Endothelial cell of umbilical vein (primary cell): ENCODE measurements around the gene BLTP3B. TPM values are rescaled to one million over a fixed set of nuclear protein-coding genes. Genes with fewer than 3 reads are reported as not detected.

Experiments used
- BruUV-seq: library from RNA; stranded (reverse); fragments of 400-500 nt; replicated peaks from 2 replicates; lab custom pipeline; 2021; lab: Mats Ljungman, UMichigan
- CTCF ChIA-PET: fragments of 300-600, 350-600 bp; sonication (Branson Sonifier 250); formaldehyde crosslinking; loops from one replicate; lab custom pipeline; 2021; ENCODE audit warnings: antibody characterized with exemption, inconsistent platforms; lab: Charles Lee
- POLR2A ChIA-PET: fragments of 300-600, 350-600 bp; sonication (Branson Sonifier 250); formaldehyde crosslinking; loops from one replicate; lab custom pipeline; 2021; ENCODE audit warnings: antibody characterized with exemption, inconsistent platforms; lab: Charles Lee
- DNase-seq: peaks from one replicate; pipeline ENCODE4 v3.0.0-alpha.2; 2011; ENCODE audit warnings: low read depth, low spot score
- FAIRE-seq: peaks from 2 replicates; lab custom pipeline; 2011; peaks lifted over from hg19 to GRCh38; lab: Jason Lieb, UNC
- H2AFZ ChIP-seq: 2 replicates; pipeline ENCODE4 v1.6.0; 2012; ENCODE audit warnings: low read depth, low read length, control low read depth, inconsistent platforms
- H3K27ac ChIP-seq: 2 replicates; pipeline ENCODE4 v1.5.1; 2011; ENCODE audit warnings: low read depth, mild to moderate bottlenecking, control low read depth, low read length, moderate library complexity; ENCODE audit not compliant: insufficient read depth
- H3K27me3 ChIP-seq, 2 experiments: 2 replicates each; pipeline versions ENCODE4 v1.6.0 to v1.6.1; 2011; ENCODE audit warnings: low read length in 2 of 2, mixed read lengths in 1 of 2; ENCODE audit not compliant: control insufficient read depth in 2 of 2, insufficient read depth in 2 of 2
- H3K36me3 ChIP-seq, 2 experiments: 2 replicates in 1 of 2; 3 replicates in 1 of 2; pipeline ENCODE4 v1.5.1; 2011; ENCODE audit warnings: low read length in 2 of 2, mild to moderate bottlenecking in 1 of 2, moderate library complexity in 1 of 2; ENCODE audit not compliant: control insufficient read depth in 2 of 2, insufficient read depth in 2 of 2; ENCODE audit errors: extremely low read depth in 1 of 2
- H3K4me1 ChIP-seq: 3 replicates; pipeline ENCODE4 v1.5.1; 2011; ENCODE audit warnings: mild to moderate bottlenecking, low read length; ENCODE audit not compliant: control insufficient read depth, insufficient read depth; ENCODE audit errors: extremely low read depth
- H3K4me2 ChIP-seq: 2 replicates; pipeline ENCODE4 v1.6.1; 2011; ENCODE audit warnings: low read length, control low read depth, mixed read lengths; ENCODE audit not compliant: insufficient read depth
- H3K4me3 ChIP-seq, 3 experiments: fragments of 200-600 bp in 1 of 3; sonication (generic), shearing (Covaris generic) in 1 of 3; replicated peaks in 1 of 3; 2 replicates each; pipeline ENCODE4 v1.5.1; 2011 to 2016; ENCODE audit warnings: control low read depth in 3 of 3, low read length in 3 of 3, mild to moderate bottlenecking in 2 of 3, inconsistent platforms in 1 of 3, low read depth in 1 of 3, moderate library complexity in 1 of 3; ENCODE audit not compliant: insufficient read depth in 1 of 3
- H3K79me2 ChIP-seq: 2 replicates; pipeline ENCODE4 v1.6.0; 2012; ENCODE audit warnings: low read length, inconsistent platforms; ENCODE audit not compliant: control insufficient read depth, insufficient read depth
- H3K9ac ChIP-seq: replicated peaks from 2 replicates; pipeline ENCODE3; 2011; ENCODE audit warnings: low read length, control low read depth; ENCODE audit not compliant: insufficient read depth; ENCODE audit errors: extremely low read depth
- H3K9me1 ChIP-seq: replicated peaks from 3 replicates; pipeline ENCODE4 v1.6.0; 2011; ENCODE audit warnings: mild to moderate bottlenecking, low read length; ENCODE audit not compliant: control insufficient read depth, insufficient read depth; ENCODE audit errors: extremely low read depth
- H3K9me3 ChIP-seq: replicated peaks from 2 replicates; pipeline ENCODE4 v1.5.1; 2012; ENCODE audit warnings: low read length, inconsistent platforms; ENCODE audit not compliant: control insufficient read depth, insufficient read depth
- H4K20me1 ChIP-seq: replicated peaks from 2 replicates; pipeline ENCODE3; 2011; ENCODE audit warnings: mild to moderate bottlenecking, low read length; ENCODE audit not compliant: control insufficient read depth, insufficient read depth; ENCODE audit errors: extremely low read depth
- EZH2 ChIP-seq: IDR thresholded peaks from 2 replicates; pipeline ENCODE4 v1.6.1; 2012; ENCODE audit warnings: borderline replicate concordance, low read depth, mild to moderate bottlenecking, moderate library complexity, low read length, inconsistent platforms; ENCODE audit not compliant: severe bottlenecking
- FOS ChIP-seq: IDR thresholded peaks from 2 replicates; pipeline ENCODE4 v1.6.1; 2011; ENCODE audit warnings: mild to moderate bottlenecking, low read length, moderate library complexity, borderline replicate concordance; ENCODE audit not compliant: insufficient read depth
- GATA2 ChIP-seq: IDR thresholded peaks from 2 replicates; pipeline ENCODE4 v1.7.0; 2011; ENCODE audit warnings: low read depth, mild to moderate bottlenecking, moderate library complexity, mixed read lengths, low read length; ENCODE audit not compliant: insufficient read length, insufficient read depth
- JUN ChIP-seq: IDR thresholded peaks from 2 replicates; pipeline ENCODE4 v1.6.1; 2011; ENCODE audit warnings: borderline replicate concordance, low read depth; ENCODE audit not compliant: insufficient read length, insufficient read depth
- MAX ChIP-seq: IDR thresholded peaks from 2 replicates; pipeline ENCODE4 v1.6.1; 2011; ENCODE audit not compliant: insufficient read depth, insufficient read length
- MYC ChIP-seq: IDR thresholded peaks from one replicate; pipeline ENCODE4 v1.6.1; 2011; ENCODE audit warnings: mild to moderate bottlenecking, low read depth, low read length
- POLR2A ChIP-seq: IDR thresholded peaks from 2 replicates; pipeline ENCODE4 v1.6.1; 2012; ENCODE audit warnings: low read depth, mild to moderate bottlenecking, control low read depth, low read length
- POLR2AphosphoS5 ChIP-seq: IDR thresholded peaks from 2 replicates; pipeline ENCODE4 v1.6.1; 2012; ENCODE audit warnings: low read depth, mild to moderate bottlenecking, control low read depth, low read length, moderate library complexity; ENCODE audit not compliant: insufficient read depth
- dilution Hi-C: fragments of 300-500 bp; cut with MboI; formaldehyde crosslinking; loops from one replicate; pipeline ENCODE4 v1.15.0; 2019; ENCODE audit warnings: low sequenced_read_pairs; ENCODE audit not compliant: extremely low pct_ligation_motif_present
- intact Hi-C: fragments of 100-400 bp; cut with micrococcal nuclease; formaldehyde crosslinking; loops from one replicate; pipeline ENCODE4 v1.10.0; 2022
- polyA plus RNA-seq, 4 experiments: library from polyadenylated mRNA; depleted of rRNA in 3 of 4; stranded (reverse) in 3 of 4; unstranded in 1 of 4; fragments of >200 nt; gene quantifications; 2 replicates each; pipeline versions ENCODE4 v1.2.1 to v1.2.3, GENCODE V29; 2011 to 2012; ENCODE audit warnings: missing spikeins in 1 of 4
- total RNA-seq: library from RNA; stranded (reverse); gene quantifications from 2 replicates; pipeline ENCODE4 v1.2.3, GENCODE V29; 2021
- TF ChIP-seq, protein P1 (sequence below), 2 donors: IDR thresholded peaks; 1 replicate in 1 of 2; 2 replicates in 1 of 2; pipeline ENCODE4 v1.5.1; 2011; ENCODE audit warnings: low read length in 2 of 2, mild to moderate bottlenecking in 2 of 2, moderate library complexity in 2 of 2, control low read depth in 1 of 2, inconsistent platforms in 1 of 2, low read depth in 1 of 2; ENCODE audit not compliant: insufficient read depth in 1 of 2; ENCODE audit errors: extremely low read depth in 1 of 2

BLTP3B gene
- total and polyA plus RNA-seq, 2 donors (not counting 3 experiments of a cell fraction or from before 2014, with no cell fraction given): 5.4 to 17.9 TPM

DNA sequence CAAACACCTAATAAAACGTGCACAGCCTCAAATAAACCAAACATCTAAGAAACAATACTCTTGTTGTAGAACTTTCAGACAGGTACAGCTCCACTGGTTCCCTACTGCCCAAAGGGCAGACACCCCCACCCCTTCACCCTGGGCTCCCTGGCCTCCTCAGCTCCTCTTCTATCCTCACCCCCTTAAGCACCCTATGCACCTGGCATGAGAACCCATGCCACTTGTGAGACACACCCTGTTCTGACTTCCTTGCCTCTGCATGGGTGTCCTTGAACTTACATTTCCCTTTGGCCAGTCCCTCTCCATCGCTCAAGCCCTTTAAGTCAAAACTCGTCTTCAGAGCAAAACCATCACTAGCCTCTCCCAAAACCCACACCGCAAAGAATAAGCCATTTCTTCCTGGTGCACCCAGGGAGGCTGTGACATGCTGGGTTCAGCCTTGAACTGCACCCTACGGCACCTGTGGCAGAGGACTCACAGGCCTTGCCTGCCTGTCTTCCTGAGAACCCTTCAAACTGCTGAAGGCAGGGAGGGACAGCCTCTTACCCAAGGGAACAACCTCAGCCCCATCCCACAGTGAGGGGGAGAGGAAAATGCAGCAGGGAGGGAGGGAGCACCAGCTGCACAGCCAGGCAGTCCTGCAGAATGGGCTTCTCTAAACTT lies 45.3 kb upstream of the BLTP3B start:
- no peak for TF ChIP-seq MAX
- TF ChIP-seq FOS: no peak
- TF ChIP-seq POLR2A: no peak
- TF ChIP-seq, protein P1, sequence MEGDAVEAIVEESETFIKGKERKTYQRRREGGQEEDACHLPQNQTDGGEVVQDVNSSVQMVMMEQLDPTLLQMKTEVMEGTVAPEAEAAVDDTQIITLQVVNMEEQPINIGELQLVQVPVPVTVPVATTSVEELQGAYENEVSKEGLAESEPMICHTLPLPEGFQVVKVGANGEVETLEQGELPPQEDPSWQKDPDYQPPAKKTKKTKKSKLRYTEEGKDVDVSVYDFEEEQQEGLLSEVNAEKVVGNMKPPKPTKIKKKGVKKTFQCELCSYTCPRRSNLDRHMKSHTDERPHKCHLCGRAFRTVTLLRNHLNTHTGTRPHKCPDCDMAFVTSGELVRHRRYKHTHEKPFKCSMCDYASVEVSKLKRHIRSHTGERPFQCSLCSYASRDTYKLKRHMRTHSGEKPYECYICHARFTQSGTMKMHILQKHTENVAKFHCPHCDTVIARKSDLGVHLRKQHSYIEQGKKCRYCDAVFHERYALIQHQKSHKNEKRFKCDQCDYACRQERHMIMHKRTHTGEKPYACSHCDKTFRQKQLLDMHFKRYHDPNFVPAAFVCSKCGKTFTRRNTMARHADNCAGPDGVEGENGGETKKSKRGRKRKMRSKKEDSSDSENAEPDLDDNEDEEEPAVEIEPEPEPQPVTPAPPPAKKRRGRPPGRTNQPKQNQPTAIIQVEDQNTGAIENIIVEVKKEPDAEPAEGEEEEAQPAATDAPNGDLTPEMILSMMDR (IDR thresholded peaks at IDR 0.05; ENCODE audit: extremely low read depth in 1 of 2, insufficient read depth in 1 of 2, low read depth in 1 of 2, low read length in 2 of 2): no peak
- no peak for TF ChIP-seq GATA2
- TF ChIP-seq POLR2AphosphoS5: no peak
- TF ChIP-seq JUN: no peak
- TF ChIP-seq MYC: no peak
- no peak for TF ChIP-seq EZH2
- CTCF ChIA-PET: interaction anchor here (1.7 to 2.0 kb wide), 2 partner anchors 10 to 12 kb away, joined by 4 to 5 read pairs; partner anchors contain the start of gene ACTR6
- Histone ChIP-seq H3K4me1 (no peaks in the 10 kb centered on the region), H3K4me3 (no peak overlapping the region), H3K27me3 (peaks cover 0 to 2% of the 10 kb centered on the region in 2 experiments), H3K36me3 (no peaks in the 10 kb centered on the region), H2AFZ (no peak overlapping the region), H4K20me1 (no peaks in the 10 kb centered on the region), H3K4me2 (no peak overlapping the region), H3K9me1 (no peaks in the 10 kb centered on the region), H3K9me3 (no peaks in the 10 kb centered on the region), H3K79me2 (no peaks in the 10 kb centered on the region), H3K27ac (no peak overlapping the region), H3K9ac (no peak overlapping the region)
- FAIRE-seq: no peak
- BruUV-seq: no TSS peak
- dilution Hi-C loops (no loop called here), intact Hi-C loops (no loop called here)
- POLR2A ChIA-PET: no interaction called here
- DNase-seq: no peak
